PC-3 (cell line): ENCODE results near the gene OPRL1.

Experiments used
- EZH2 ChIP-seq: fragments of 300-600 bp; sonication (generic); IDR thresholded peaks from one replicate; pipeline ENCODE4 v1.6.1; 2017; ENCODE audit warnings: antibody characterized with exemption, mild to moderate bottlenecking, low read length; ENCODE audit not compliant: unreplicated experiment
- EZH2phosphoT487 ChIP-seq: fragments of 300-600 bp; sonication (generic); IDR thresholded peaks from 2 replicates; pipeline ENCODE4 v1.6.1; 2018; ENCODE audit warnings: mild to moderate bottlenecking, antibody characterized with exemption, low read length, borderline replicate concordance
- TF ChIP-seq, protein P1 (sequence below): fragments of 300-600 bp; sonication (generic); conservative IDR thresholded peaks from 2 replicates; pipeline ENCODE4 v1.5.1; 2017; ENCODE audit warnings: antibody characterized with exemption, low read depth, mild to moderate bottlenecking, low read length

DNA sequence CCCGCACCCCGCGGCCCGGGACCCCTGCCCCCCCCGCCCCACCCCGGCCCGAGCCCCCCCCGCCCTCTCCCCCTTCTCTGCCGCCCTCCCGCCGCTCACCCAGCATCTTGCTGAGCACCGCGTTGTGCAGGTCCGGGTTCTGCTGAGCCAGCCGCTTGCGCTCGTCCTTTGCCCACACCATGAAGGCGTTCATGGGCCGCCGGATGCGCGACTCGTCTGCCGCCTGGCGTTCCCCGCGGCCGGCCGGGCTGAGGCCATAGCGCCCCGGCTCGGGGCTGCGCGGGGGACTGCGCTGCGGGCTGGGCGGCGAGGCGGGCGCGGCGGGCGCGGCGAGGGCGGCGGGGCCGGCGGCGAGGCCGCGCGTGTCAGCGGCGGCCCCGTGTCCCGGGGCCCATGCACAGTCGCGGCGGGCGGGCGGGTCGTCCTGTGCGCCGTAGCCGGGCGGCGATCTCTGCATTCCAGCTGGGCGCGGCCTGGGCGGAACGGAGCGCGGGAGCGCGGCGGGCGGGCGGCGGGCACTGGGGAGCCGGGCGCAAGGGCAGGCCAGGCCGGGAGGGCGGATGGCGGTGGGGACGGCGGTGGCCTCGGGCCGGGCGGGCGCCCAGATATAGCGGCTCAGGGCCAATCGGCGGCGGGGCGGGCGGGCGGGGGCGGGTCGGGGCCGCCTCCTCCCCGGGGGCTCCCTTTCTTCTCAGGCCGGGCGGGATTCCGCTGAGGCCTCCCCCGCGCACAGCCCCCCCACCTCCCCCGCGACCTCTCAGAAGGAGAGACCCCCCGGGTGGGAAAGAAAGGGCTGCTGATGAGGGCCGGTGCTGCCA lies 30.6 kb upstream of the OPRL1 start, which contains the start of gene SOX18:
- TF ChIP-seq, protein P1, sequence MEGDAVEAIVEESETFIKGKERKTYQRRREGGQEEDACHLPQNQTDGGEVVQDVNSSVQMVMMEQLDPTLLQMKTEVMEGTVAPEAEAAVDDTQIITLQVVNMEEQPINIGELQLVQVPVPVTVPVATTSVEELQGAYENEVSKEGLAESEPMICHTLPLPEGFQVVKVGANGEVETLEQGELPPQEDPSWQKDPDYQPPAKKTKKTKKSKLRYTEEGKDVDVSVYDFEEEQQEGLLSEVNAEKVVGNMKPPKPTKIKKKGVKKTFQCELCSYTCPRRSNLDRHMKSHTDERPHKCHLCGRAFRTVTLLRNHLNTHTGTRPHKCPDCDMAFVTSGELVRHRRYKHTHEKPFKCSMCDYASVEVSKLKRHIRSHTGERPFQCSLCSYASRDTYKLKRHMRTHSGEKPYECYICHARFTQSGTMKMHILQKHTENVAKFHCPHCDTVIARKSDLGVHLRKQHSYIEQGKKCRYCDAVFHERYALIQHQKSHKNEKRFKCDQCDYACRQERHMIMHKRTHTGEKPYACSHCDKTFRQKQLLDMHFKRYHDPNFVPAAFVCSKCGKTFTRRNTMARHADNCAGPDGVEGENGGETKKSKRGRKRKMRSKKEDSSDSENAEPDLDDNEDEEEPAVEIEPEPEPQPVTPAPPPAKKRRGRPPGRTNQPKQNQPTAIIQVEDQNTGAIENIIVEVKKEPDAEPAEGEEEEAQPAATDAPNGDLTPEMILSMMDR = no peak
- no peak for TF ChIP-seq EZH2
- no peak for TF ChIP-seq EZH2phosphoT487
